ENCODE data around the gene DNAJB5.

DNAJB5 gene

GRCh38 chr9:34963552-34963951, 26.0 kb upstream of the DNAJB5 start:
- POLR2A ChIA-PET, result no interaction called here
- no peak for DNase-seq (ENCODE audit: extremely low spot score)
- CTCF ChIA-PET, result interaction anchor here (0.9 to 3.4 kb wide), 4 partner anchors 21 to 203 kb away, joined by 3 to 17 read pairs (median 8); no protein-coding TSS in a partner anchor
- TF ChIP-seq CTCF (IDR thresholded peaks at IDR 0.05; ENCODE audit: control extremely low read depth, extremely low read depth, low read depth, missing control alignments), result no peak

GRCh38 chr9:34964458-34964857, 25.1 kb upstream of the DNAJB5 start:
- no peak for DNase-seq (ENCODE audit: extremely low spot score)
- ChIA-PET POLR2A (no interaction called here), CTCF (interaction anchor here (0.9 to 3.4 kb wide), 4 partner anchors 15 to 204 kb away, joined by 3 to 17 read pairs (median 8); no protein-coding TSS in a partner anchor)
- TF ChIP-seq CTCF (IDR thresholded peaks at IDR 0.05; ENCODE audit: control extremely low read depth, extremely low read depth, low read depth, missing control alignments), result no peak

DNA sequence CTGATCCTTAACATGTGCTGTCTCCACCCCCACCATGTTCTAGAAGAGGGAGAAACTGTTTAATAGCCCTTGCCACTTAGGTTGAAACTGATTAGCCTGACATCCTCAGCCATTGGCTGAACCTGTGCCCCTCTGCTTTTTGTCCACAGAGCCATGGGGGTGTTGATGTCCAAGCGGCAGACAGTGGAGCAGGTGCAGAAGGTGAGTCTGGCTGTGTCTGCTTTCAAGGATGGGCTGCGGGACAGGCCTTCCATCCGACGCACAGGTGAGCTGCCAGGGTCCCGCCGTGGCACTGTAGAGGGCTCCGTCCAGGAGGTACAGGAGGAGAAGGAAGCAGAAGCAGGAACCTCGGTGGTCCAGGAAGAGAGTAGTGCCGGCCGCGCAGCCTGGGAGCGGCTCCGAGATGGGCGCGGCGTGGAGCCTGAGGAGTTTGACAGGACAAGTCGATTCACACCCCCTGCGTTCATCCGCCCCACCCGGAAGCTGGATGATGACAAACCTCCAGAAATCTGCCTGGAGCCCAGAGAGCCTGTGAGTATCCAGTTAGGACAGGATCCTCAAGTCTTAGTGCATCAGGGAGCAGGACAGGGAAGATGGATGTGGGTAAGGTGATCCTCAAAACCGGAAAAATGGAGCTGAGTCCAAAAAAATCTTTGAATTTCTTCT, 18.3 kb upstream of the DNAJB5 start:
- no peak for TF ChIP-seq CTCF (IDR thresholded peaks at IDR 0.05; ENCODE audit: control extremely low read depth, extremely low read depth, low read depth, missing control alignments)
- POLR2A ChIA-PET, result no interaction called here
- CTCF ChIA-PET, result interaction anchor here (0.8 to 2.2 kb wide), 3 partner anchors 11 to 71 kb away, joined by 3 to 13 read pairs (median 3); no protein-coding TSS in a partner anchor

GRCh38 chr9:34974664-34975063, 14.9 kb upstream of the DNAJB5 start:
- ChIA-PET POLR2A (no interaction called here), CTCF (interaction anchor here (1.7 kb wide), 1 partner anchor 10 kb away, joined by 7 read pairs; no protein-coding TSS in a partner anchor)
- DNase-seq (ENCODE audit: extremely low spot score), result no peak
- TF ChIP-seq CTCF (IDR thresholded peaks at IDR 0.05; ENCODE audit: control extremely low read depth, extremely low read depth, low read depth, missing control alignments), result no peak

More for the DNA sequence above, 18.3 kb upstream of the DNAJB5 start:
- no peak for DNase-seq (ENCODE audit: extremely low spot score)

- TF ChIP-seq CTCF (IDR thresholded peaks at IDR 0.05; ENCODE audit: control extremely low read depth, extremely low read depth, low read depth, missing control alignments), result no peak
- ChIA-PET CTCF (interaction anchor here (1.0 to 1.7 kb wide), 2 partner anchors 8 to 18 kb away, joined by 3 to 7 read pairs; no protein-coding TSS in a partner anchor), POLR2A (no interaction called here)
- DNase-seq (ENCODE audit: extremely low spot score), result no peak
These were observed 13.1 kb upstream of the DNAJB5 start for GRCh38 chr9:34976441-34976840.

DNA sequence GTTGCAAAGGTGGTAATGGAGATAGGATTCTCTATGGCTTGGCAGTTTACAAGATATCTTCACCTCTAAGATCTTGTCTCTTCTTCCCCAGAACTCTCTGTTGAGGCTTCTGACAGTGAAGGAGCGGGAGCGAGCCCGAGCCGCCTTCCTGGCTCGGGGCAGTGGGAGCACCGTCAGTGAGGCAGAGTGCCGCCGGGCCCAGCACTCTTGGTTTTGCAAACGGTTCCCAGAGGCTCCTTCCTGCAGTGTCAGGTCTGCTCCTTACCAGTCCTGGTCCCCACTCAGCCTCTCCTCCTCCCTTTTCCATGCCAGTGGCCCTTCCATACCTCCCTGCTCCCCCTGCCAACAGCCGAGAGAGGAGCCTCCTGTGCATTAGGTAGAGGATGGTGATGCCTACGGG, 12.6 kb upstream of the DNAJB5 start:
- DNase-seq (ENCODE audit: extremely low spot score), result no peak
- ChIA-PET POLR2A (no interaction called here), CTCF (interaction anchor here (1.5 kb wide), 1 partner anchor 80 kb away, joined by 3 read pairs; no protein-coding TSS in a partner anchor)
- no peak for TF ChIP-seq CTCF (IDR thresholded peaks at IDR 0.05; ENCODE audit: control extremely low read depth, extremely low read depth, low read depth, missing control alignments)

Measured in GM10248 (cell line).